NCI-H2107 (cell line): ENCODE measurements around the gene BCL6.

Experiments used
- DNase-seq: peaks from one replicate; lab custom pipeline; 2025; lab: John Stamatoyannopoulos, UW

The BCL6 gene

DNA sequence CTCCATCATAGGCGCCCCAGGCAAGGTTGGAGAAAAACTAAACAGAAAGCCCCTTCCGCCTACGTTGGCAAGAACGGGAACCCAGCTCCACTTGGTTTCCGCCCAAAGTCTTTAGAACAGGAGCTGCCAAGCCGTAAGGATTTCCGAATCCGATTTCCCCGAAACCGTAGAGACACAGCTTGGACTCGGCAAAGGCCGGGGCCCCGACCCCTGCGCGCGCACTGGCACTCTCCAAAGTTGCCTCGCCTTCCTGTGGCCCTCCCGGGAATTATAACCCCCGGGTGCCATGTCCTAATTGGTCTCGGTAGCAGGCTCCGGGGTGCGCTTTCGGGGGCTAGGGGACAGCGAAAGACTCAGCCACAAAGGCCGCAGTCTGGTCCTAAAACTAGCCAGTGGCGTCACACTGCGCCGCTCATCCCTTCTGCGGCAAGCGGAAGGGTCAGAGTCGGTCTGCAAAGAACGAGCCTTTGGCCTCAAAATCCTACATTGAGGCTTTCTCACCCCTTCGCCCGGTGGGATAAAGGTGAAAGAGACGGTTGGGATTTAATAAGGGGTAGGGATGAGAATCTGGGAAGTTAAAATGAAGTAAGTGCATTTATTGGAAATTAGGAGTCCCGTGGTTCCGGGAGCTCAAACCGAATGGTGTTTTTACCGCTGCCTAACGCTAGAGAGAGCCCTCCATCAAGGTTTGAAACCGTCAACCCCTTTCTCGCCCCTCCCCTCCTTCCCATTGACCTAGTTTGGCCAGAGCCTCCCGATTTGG is 6.8 kb downstream of the BCL6 start:
- peak; percentile 86 for DNase-seq

DNA sequence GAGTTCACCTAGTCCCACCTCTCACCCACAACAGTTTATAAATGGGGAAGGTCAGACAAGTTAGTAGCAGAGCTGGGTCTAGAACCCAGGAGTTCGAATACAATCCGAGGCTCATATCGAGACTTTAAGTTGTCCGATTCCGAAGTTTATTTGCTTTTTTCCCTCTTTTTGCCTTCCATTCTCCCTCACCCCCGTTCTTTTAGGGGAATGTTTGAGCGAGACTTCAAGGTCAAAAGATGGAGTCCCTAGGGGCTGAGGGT is 7.3 kb downstream of the BCL6 start:
- DNase-seq: no peak

DNA sequence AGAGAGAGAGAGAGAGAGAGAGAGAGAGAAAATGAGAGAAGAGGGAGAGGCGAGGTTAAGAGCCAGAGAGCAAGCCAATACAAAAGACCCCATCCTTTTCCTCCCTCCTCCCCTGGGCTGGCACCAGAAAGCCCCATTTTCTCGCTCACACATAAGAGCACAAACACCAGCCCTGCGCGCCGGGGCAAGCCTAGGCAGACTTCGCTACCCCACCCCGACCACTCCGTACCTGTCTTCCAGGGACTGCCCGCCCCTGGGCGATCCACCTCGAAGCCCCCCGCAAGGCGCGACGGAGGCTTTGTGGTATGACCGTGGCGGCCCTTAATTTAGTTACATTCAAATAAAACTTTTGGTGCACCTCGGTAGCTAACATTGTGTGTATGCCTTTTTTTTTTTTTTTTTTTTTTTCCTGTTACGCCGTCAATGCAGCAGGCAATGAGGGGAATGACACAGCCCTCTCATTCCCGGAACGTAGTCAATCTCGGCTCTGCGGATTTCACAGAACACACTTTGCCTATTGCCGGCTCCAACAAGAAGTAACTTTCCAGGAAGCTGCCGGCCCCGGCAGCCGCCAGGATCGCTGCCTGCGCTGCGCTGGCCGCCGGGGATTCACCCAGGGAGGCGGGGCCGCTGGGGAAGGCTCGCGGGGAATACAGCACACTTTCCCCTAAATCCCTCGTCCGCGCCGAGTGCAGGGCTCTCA is 7.7 kb downstream of the BCL6 start:
- DNase-seq: peak; percentile 24

DNA sequence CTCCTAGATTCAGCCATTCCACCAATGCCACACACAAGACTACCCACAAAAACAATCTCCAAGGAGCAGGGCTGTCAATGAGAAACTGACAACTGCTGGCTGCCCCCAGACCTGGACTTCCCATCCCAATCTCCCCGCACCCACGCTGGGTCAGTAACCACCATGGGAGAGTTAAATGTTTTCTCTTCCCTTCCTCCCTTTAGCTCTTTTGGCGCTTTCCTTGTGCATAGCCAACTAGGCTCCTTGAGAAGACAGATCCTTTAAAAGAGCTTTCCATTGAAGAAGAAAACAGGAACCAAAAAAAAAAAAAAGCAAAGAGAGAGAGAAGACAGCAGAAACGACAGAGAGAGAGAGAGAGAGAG is 8.3 kb downstream of the BCL6 start:
- DNase-seq: no peak

DNA sequence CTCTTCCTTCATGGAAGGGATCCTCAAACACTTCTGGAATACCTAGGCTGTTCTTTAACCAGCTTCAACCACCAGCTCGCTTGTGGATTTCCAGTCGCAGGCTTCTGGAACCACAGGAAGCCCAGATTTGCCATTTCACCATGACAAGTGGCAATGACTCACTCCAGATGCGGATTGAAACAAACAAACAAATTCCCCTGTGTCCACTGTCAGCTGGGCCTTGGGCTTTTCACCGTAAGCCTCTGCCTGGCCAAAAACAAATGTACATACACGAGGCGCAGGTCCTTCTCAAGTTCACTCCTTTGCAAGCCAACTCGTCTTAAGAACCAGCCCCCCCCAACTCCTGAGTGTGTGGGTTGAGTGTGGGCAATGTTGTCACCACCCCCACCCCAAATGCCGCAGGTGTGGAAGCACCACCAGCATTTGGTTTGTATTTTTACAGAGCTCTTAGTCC is 8.8 kb downstream of the BCL6 start:
- peak; percentile 30 for DNase-seq

DNA sequence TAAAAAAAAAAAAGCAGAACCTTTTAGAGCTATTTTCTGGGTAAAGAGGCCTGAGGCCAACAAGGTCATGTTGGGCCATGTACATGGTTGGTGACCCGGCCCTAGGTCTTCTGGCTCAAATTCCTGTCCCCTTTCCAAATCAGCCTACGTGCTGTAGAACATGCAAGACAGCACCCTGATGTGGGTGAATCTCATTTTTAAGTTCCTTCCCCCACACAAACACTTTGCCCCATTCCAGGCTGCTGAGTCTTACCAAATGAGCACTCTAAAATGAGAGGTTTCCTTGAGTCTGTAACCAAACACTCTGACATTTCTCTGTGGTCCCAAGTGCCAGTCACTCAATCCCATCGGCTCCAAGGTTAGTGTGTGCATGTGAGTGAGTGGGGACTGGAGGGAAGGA is 9.4 kb downstream of the BCL6 start:
- DNase-seq: no peak

DNA sequence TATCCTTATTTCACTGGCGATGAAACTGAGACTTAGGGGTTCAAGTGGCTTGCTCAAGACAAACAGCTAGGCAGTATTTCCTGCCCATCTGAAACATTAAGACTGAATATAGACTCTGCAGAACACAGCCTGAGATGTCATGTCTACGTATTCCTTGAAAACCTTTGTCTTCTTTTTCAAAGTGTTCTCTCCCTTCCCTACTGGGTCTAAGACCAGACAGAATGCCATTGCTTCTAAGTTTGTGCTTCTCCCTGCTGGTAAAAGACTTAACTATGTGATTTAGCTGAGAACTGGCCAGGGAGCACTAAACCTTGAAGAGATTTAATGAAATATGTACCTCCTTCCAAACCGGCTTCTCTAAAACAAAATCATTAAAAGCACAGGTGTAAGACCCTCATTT is 9.9 kb downstream of the BCL6 start:
- no peak for DNase-seq

DNA sequence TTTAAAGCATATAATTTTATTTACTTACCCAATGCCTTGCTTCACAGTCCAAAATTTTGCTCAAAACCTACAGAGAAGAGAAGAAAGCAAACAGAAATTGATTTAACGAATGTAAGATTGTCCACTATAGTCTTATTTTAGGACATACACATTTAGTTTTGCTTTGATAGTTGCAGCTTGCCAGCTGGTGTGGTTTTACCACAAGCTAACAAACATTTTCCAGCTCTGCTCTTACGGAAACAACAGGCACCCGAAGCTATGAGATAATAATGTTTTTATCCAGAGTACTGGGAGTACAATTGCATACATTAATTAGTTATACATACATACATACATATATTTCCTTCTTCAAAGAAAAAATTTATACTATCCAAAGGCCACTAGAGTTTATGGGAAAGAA is 10.4 kb downstream of the BCL6 start:
- DNase-seq: no peak

DNA sequence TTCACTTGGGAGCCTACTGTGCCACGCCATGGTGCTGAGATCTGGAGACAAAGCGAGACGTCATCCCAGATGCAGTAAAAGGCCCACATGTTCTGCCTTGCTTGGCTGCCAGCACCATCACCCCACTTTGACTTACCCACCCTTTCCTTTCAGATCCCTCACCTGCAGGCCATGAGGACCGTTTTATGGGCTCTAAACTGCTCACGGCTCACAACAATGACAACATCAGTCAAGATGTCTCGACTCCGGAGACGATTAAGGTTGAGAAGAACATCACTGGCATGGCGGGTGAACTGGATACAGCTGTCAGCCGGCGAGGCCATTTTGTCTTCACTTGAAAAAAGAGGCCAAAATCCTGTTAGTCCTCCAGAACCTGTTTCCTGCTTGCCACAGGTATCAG is 11.9 kb downstream of the BCL6 start:
- no peak for DNase-seq

DNA sequence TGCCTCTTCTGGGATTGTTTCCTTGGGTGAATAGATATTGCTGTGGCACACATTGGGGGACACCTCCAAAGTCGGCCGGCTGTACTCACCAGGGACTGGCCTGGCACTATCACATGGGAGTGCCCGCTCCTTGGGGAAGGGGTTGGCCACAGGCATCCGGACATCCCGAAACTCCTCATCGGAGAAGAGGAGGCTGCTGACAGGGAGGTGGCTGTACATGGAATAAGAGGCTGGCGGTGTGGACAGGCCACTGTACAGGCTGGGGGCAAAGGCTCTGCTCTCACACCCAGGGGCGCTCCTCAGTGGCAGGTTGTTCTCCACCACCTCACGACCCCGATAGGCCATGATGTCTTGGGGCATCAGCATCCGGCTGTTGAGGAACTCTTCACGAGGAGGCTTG is 15.7 kb downstream of the BCL6 start:
- DNase-seq: no peak

DNA sequence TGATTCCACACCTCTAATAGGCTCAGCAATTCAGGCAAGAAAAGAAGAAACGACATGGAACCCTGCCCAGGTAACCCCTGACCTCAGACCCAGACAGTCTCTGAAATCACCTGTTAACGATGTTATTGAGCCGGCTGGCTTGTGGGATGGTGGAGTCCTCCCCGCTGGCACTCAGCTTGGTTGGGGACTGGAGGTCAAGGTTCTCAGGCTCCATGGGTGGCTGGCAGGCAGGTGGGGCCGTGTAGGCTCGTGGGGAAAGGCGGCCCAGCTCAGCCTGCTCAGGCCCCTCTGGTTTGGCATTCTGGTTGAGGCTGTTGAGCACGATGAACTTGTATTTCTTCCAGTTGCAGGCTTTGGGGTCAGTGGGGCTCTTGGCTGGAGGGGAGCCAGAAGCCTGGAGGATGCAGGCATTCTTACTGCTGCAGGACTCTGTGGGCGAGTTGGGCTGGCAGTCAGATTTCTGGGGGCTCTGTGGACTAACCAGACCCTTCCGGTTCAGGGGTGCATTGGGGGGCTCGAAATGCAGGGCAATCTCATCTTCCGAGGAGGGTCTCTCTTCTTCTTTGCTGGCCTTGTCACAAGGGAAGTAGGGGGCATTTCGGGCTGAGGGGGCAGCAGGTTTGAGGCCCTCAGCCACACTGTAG is 16.2 kb downstream of the BCL6 start:
- DNase-seq: no peak

DNA sequence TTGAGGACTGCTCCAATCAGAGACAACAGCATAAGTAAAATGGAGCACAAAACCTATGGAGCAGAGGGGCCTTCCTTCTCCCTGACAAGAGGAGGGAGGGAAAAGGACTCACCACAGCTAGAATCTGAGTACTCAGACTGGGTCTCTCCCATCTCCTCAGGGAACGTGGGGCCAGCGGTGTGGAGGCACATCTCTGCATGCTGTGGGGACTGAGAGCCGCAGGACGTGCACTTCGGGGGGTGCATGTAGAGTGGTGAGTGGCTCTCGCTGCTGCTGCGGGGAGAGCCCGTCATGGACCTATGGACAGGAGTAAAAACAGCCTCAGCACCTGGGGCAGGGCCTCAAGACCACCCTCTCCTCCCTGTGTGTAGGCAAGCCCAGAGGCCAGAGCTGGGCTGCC is 17.0 kb downstream of the BCL6 start:
- DNase-seq: no peak

DNA sequence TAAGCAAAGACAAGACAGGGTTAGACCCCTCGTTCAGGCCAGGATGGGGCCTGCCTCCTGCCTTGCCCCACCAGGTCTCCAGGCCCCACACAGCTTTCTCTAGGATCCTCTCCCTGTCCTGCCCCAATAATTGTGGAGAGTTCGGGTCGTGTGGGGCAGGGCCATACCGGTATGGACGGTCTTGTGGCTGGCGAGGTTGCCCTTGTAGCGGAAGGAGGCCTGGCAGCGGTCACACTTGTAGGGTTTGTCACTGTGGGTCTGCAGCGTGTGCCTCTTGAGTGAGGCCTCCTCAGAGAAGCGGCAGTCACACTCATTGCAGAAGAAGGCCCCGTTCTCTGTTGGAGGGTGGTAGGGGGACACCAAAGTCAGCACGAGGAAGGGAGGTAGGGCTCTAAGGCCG is 18.7 kb downstream of the BCL6 start:
- no peak for DNase-seq

DNA sequence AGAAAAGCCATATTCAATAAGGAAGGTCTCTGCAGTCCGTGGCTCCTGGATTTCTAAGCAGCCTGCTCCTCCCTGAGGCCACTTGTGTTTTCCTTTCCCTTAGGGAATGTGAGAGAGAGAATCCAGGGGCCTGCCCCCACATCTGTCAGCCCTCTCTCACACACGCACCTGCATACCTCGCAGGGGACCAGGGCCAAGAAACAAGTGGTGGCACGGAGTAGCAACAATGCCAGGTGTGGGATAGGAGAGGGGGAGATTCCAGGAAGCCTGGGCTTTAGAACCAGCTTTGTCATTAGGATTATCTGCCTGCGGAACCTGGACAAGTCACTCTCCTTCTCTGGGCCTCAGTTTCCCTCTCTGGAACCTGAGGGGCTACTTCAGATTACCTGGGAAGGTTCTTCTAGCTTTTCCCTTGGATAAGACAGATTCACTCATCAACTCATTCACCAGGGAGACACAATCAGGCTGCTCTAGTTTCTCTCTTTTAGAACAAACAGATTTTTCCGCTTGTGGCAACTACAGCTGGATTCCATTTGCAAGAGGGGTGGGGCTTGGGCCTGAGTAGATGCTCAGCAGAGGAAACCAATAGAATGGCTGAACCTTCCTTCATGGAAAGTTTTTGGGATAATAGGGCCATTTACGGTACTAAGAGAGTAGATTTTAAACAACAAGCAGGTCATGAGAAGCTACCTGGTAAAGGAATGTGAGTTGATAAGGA is 19.5 kb downstream of the BCL6 start:
- DNase-seq: no peak

DNA sequence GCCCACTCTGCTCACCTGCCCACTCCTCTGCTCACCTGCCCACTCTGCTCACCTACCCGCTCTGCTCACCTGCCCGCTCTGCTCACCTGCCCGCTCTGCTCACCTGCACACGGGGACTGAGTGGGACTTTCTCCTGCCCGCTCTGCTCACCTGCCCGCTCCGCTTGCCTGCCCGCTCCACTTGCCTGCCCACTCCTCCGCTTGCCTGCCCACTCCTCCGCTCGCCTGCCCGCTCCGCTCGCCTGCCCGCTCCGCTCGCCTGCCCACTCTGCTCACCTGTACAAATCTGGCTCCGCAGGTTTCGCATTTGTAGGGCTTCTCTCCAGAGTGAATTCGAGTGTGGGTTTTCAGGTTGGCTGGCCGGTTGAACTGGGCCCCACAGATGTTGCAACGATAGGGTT is 20.0 kb downstream of the BCL6 start:
- no peak for DNase-seq

DNA sequence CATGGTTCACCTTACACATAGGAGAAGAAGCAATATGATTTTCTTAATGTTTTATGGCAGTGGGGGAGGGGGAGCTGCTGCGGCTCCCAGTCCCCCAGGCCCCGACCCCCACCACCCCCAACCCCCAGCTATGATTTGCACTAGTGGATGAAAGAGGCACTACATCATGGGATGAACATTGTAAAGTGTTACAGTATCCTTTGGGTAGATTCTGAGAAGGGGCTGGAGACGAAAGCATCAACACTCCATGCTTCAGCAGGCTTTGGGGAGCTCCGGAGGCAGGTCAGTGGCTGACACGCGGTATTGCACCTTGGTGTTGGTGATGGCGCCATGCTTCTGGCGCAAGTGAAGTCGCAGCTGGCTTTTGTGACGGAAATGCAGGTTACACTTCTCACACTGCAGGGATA is 23.1 kb downstream of the BCL6 start:
- DNase-seq: no peak

DNA sequence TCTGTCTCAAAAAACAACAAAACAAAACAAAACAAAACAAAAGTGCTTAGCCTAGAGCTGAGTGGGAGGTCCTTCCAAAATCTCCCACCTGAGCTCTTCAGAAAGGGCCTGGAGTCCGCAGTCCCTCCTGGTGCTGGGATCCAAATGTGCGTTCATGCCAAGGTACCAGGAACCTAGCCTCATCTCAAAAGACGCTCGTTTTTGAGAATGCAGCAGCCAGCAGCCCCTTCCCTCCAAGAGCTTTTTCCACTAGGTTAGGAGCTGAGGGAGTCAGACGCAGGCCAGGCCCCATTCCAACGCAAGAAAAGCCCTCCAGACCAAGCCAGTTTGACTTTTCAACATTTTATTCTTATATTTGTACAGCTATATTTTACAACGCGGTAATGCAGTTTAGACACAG is 24.2 kb downstream of the BCL6 start:
- no peak for DNase-seq

DNA sequence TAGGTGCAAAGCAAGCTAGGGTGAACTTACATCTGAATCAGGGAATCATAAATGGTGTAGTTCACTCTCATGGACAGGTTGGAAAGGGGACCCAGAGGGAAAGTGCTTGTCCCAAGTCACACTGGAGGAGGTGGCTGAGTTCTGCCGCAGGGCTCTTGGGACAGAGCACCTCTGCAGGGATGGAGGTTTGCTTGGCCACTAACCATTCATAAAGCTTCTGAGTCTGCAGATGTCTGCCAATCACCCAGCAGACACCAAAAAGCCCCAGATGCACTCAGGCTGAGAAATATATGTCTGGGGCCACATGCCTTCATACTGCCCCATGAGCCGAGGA is 25.0 kb downstream of the BCL6 start:
- DNase-seq: no peak

DNA sequence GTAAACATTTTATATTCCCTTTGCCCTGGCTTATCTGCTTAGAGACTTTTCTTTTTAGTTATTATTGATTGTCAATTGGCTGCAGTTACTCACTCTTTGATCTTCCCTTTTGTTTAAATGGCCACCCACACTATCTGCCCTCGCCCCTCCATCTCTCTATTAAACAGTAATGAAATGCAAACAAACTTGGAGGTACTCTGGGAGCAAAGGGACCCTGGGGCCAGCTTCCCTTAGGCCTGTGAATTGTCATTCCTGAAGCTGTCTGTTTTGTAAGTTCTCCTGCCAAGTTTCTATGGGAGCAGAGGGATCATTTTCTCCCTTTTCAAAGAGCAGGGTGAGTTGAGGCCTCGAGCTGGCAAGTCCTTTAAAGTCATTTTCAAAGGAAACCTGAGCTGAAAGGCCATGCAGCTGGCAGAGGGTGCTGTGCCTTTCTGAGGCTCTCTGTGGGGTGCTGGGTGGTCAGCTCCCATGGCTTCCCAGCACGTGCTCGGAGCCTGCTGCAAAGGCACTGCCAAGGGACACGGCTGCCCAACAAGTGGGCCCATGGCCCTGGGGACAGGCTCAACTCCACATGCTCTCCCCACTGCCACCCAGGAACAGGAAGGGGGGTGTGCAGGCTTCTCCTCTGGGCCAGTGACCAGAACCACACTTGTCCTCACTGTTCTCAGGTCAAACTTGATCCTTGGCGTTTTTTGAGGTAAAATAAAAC is 25.5 kb downstream of the BCL6 start:
- DNase-seq: peak; percentile 85

DNA sequence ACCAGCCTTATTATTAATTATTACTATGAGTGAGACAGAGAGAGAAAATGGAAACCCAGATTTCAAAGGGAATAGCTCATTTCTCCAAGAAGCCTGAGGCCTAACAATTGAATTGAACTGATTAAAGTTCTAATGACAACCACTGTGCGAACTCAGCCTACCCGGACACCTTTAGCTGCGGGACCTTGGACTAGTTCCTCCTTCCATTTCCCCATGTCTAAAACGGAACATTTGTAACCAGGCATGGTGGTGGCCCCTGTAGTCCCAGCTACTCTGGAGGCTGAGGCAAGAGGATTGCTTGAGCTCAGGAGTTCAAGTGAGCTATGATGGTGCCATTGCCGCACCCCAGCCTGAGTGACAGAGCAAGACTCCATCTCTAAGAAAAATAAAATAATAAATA is 26.5 kb downstream of the BCL6 start:
- no peak for DNase-seq

DNA sequence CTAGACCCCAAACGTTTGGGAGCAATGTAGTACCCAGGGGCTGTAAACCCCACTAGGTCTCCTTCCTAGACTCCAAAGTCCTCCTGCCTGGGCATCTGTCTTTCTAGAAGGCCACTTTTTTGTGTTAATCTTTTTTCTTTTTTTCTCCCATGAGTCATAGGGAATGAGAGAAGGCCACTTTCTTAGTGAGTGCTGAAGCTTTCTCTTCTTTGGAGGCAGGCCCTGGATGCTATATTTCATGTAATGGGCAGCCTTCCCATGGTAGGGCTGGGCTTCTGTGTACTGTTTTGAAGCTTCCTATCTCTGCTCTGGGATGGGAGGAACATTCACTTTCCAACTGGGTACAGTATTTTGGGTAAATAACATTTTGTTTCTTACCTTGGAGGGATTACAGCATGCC is 27.7 kb downstream of the BCL6 start:
- no peak for DNase-seq

DNA sequence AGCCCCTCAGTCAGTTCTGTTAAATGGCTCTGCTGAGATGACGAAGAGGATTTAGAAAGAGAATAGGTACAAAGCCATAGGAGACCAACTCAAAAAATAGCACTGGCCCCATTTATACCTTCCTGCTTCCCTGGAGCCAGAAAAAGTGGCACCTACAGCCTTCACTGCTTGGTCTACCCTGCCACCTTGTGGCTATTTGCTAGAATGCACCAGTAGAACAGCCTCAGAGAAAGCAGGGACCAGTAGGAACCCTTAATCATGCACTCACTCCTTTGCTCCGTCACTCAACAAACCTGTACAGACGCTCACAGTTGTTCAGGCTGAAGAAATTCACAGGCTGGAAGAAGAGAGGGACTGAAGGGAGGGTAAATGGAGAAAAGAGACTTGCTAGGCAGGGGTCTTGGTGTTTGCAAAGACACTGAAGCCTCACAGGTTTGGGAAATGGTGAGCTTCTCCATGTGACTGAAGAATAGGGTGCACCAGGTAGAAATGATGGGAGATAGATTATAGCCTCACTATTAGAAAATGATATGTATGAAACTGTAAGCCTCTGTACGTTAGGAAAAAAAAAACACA is 30.8 kb downstream of the BCL6 start:
- DNase-seq: peak; percentile 83
